C4-2B (cell line): ENCODE measurements around the gene ITSN1.
"Not testable (repeated sequence)": the region's sequence is repeated elsewhere in the genome, so short reads cannot be mapped to it uniquely, and the experiment has no call there.

Experiments used
- CTCF ChIP-seq: fragments of 450-650 bp; conservative IDR thresholded peaks from 2 replicates; pipeline ENCODE4 v1.5.1; 2017; ENCODE audit warnings: mild to moderate bottlenecking
- ZFX ChIP-seq: fragments of 450-650 bp; IDR thresholded peaks from 2 replicates; pipeline ENCODE4 v1.6.1; 2017

- TF ChIP-seq CTCF, ZFX: not testable (repeated sequence)
These were observed 288.9 kb downstream of the ITSN1 start for GRCh38 chr21:33931052-33931798.
